Measurements from ENCODE around the gene ARHGEF37. TPM values are rescaled to one million over a fixed set of nuclear protein-coding genes. Genes with fewer than 3 reads are reported as not detected.

ARHGEF37 gene
- total and polyA plus RNA-seq, 9 of the 15 experiments (the other 6 are each of a cell fraction or from before 2014, with no cell fraction given), result 0.01 to 0.27 (median 0.05) TPM

GRCh38 chr5:149617760-149618306, 36.5 kb downstream of the ARHGEF37 start:
- Histone ChIP-seq H3K9ac (ENCODE audit: insufficient read depth in 1 of 2, low read depth in 2 of 2, low read length in 2 of 2) (peak overlapping the region in 1 of 2 experiments; percentile 70; a peak in 2 of 4 replicates), H2AFZ (ENCODE audit: low read depth, low read length) (peak overlapping the region; percentile 41; the same call in 1 of the 2 replicates), H3K36me3 (ENCODE audit: control insufficient read depth, insufficient read depth, low read length) (no peaks in the 10 kb centered on the region), H3K4me1 (replicated peaks in 1 of 2; ENCODE audit: control insufficient read depth in 2 of 2, insufficient read depth in 2 of 2, low read length in 2 of 2) (peaks cover 0 to 9% of the 10 kb centered on the region in 2 experiments; a peak in 3 of 5 replicates), H3K27me3 (ENCODE audit: control insufficient read depth in 2 of 2, insufficient read depth in 2 of 2, low read length in 2 of 2) (no peaks in the 10 kb centered on the region), H3K79me2 (ENCODE audit: control insufficient read depth, insufficient read depth, low read length) (no peaks in the 10 kb centered on the region), H3K4me3 (no peak overlapping the region), H3K9me1 (ENCODE audit: control insufficient read depth, insufficient read depth, low read length) (no peaks in the 10 kb centered on the region), H3K4me2 (ENCODE audit: insufficient read depth, low read length) (no peak overlapping the region), H3K27ac (ENCODE audit: extremely low read depth, low read depth, low read length) (no peak overlapping the region), H3K9me3 (replicated peaks; ENCODE audit: control insufficient read depth, insufficient read depth, low read depth, low read length) (no peaks in the 10 kb centered on the region), H4K20me1 (replicated peaks; ENCODE audit: control insufficient read depth, insufficient read depth, low read length) (no peaks in the 10 kb centered on the region)
- in situ Hi-C loops (cut with MboI), result no loop called here
- ChIA-PET POLR2A (interaction anchor here (0.6 kb wide), 1 partner anchor 9 kb away, joined by 3 read pairs; no protein-coding TSS in a partner anchor), CTCF (ENCODE audit: low intra/inter-chr PET ratio) (interaction anchor here (1.5 to 2.1 kb wide), 2 partner anchors 169 to 175 kb away, joined by 8 to 10 read pairs; no protein-coding TSS in a partner anchor)
- intact Hi-C loops (cut with micrococcal nuclease), result loop anchor here (1.0 to 5.0 kb wide), 4 partner anchors 54 to 251 kb away; no protein-coding TSS in a partner anchor
- BruUV-seq (replicated peaks), result no TSS peak
- ATAC-seq (no peak), DNase-seq (ENCODE audit: extremely low read depth in 1 of 4, low spot score in 3 of 4) (no peak), FAIRE-seq (no peak)
- WGBS (ENCODE audit: insufficient coverage, low coverage, missing lambda C conversion rate), result 80% methylated on average over 11 of the region's 12 CpGs
- TF ChIP-seq SAFB2 (IDR thresholded peaks at IDR 0.05; ENCODE audit: borderline replicate concordance, low read depth, low read length, severe bottlenecking) (no peak), THAP7 (CRISPR knock-in tag; IDR thresholded peaks at IDR 0.05) (no peak), SMARCA5 (IDR thresholded peaks at IDR 0.05) (peak; percentile 59; the same call in 1 of the 2 replicates), CTBP1 (IDR thresholded peaks at IDR 0.05; ENCODE audit: borderline replicate concordance) (no peak), ATF3 (IDR thresholded peaks at IDR 0.05) (no peak), ATF3 (CRISPR knock-in tag; conservative IDR thresholded peaks at IDR 0.05) (no peak), RCOR1 (IDR thresholded peaks at IDR 0.05; ENCODE audit: borderline replicate concordance in 1 of 2, low read depth in 2 of 2, low read length in 2 of 2) (0 out of 4 replicates have a peak, but pooled peaks have one; percentile 26 to 30), ZNF445 (CRISPR knock-in tag; IDR thresholded peaks at IDR 0.05; ENCODE audit: low read depth) (no peak), NBN (IDR thresholded peaks at IDR 0.05; ENCODE audit: low read depth) (no peak), ZNF134 (CRISPR knock-in tag; conservative IDR thresholded peaks at IDR 0.05) (no peak), SUPT5H (IDR thresholded peaks at IDR 0.05) (no peak), ADNP (tag; IDR thresholded peaks at IDR 0.05) (peak; percentile 85), ZBTB5 (IDR thresholded peaks at IDR 0.05) (no peak), SFPQ (IDR thresholded peaks at IDR 0.05; ENCODE audit: low read depth, low read length) (no peak), LEF1 (IDR thresholded peaks at IDR 0.05) (no peak), BCOR (IDR thresholded peaks at IDR 0.05) (peak; percentile 93), FOXK2 (conservative IDR thresholded peaks at IDR 0.05 in 1 of 2, IDR thresholded peaks at IDR 0.05 in 1 of 2; ENCODE audit: low read depth in 2 of 2) (no peak), ZNF436 (CRISPR knock-in tag; IDR thresholded peaks at IDR 0.05) (no peak)

Data from K562 (cell line).